Neural cell (in vitro differentiated cells): ENCODE data around the gene MYO3B.
"Not testable (repeated sequence)": the region's sequence is repeated elsewhere in the genome, so short reads cannot be mapped to it uniquely, and the experiment has no call there.

Source experiments
- CTCF ChIP-seq: fragments of 450-650 bp; IDR thresholded peaks from 2 replicates; pipeline ENCODE4 v1.5.1; 2014; ENCODE audit warnings: antibody characterized with exemption, mild to moderate bottlenecking, moderate library complexity; ENCODE audit not compliant: poor library complexity, severe bottlenecking
- EP300 ChIP-seq: fragments of 450-650 bp; conservative IDR thresholded peaks from 2 replicates; pipeline ENCODE4 v1.6.1; 2014; ENCODE audit warnings: antibody characterized with exemption, mild to moderate bottlenecking, moderate library complexity; ENCODE audit not compliant: poor library complexity, severe bottlenecking
- RAD21 ChIP-seq: fragments of 450-650 bp; conservative IDR thresholded peaks from 2 replicates; pipeline ENCODE4 v1.6.1; 2014; ENCODE audit warnings: antibody characterized with exemption, mild to moderate bottlenecking, moderate library complexity

- not testable (repeated sequence) for TF ChIP-seq EP300, RAD21, CTCF
Measured at GRCh38 chr2:170279615-170280014, 101.7 kb downstream of the MYO3B start.
